ENCODE results near the gene NCMAP.
A peak's percentile ranks its signal among the peaks of the same experiment; 100 is the strongest.

NCMAP gene

GRCh38 chr1:24551290-24551959 lies 4.5 kb upstream of the NCMAP start:
- no peaks in the 10 kb centered on the region for H3K79me2 ChIP-seq (ENCODE audit: insufficient read depth, low read length)
- H2AFZ ChIP-seq (ENCODE audit: low read length): no peak overlapping the region
- H3K4me3 ChIP-seq (ENCODE audit: low read depth, low read length, poor library complexity, severe bottlenecking): no peak overlapping the region
- H3K27ac ChIP-seq (ENCODE audit: low read depth, low read length, poor library complexity, severe bottlenecking): no peak overlapping the region
- no peaks in the 10 kb centered on the region for H3K9me2 ChIP-seq (ENCODE audit: low read depth, low read length)
- peaks cover 4% of the 10 kb centered on the region for H3K4me1 ChIP-seq (ENCODE audit: insufficient read depth, low read length, severe bottlenecking)
- peak overlapping the region; percentile 18; the same call in 1 of the 2 replicates for H3K4me2 ChIP-seq (ENCODE audit: low read length)
- no peak overlapping the region for H3K9ac ChIP-seq (ENCODE audit: low read length)
- H3F3A ChIP-seq (ENCODE audit: insufficient read depth, low read length): no peaks in the 10 kb centered on the region
- no peaks in the 10 kb centered on the region for H3K36me3 ChIP-seq (ENCODE audit: insufficient read depth, low read length)
- no peaks in the 10 kb centered on the region for H3K9me3 ChIP-seq (ENCODE audit: low read length)
- TF ChIP-seq EZH2 (IDR thresholded peaks at IDR 0.05; ENCODE audit: borderline replicate concordance, low read length): no peak
- TF ChIP-seq, protein P1, sequence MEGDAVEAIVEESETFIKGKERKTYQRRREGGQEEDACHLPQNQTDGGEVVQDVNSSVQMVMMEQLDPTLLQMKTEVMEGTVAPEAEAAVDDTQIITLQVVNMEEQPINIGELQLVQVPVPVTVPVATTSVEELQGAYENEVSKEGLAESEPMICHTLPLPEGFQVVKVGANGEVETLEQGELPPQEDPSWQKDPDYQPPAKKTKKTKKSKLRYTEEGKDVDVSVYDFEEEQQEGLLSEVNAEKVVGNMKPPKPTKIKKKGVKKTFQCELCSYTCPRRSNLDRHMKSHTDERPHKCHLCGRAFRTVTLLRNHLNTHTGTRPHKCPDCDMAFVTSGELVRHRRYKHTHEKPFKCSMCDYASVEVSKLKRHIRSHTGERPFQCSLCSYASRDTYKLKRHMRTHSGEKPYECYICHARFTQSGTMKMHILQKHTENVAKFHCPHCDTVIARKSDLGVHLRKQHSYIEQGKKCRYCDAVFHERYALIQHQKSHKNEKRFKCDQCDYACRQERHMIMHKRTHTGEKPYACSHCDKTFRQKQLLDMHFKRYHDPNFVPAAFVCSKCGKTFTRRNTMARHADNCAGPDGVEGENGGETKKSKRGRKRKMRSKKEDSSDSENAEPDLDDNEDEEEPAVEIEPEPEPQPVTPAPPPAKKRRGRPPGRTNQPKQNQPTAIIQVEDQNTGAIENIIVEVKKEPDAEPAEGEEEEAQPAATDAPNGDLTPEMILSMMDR (IDR thresholded peaks at IDR 0.05; ENCODE audit: low read length): no peak
- no peaks in the 10 kb centered on the region for H4K20me1 ChIP-seq (ENCODE audit: insufficient read depth, low read length)
- peaks cover 3% of the 10 kb centered on the region; the same call in 1 of the 2 replicates for H3K27me3 ChIP-seq (ENCODE audit: insufficient read depth, low read length)

DNA sequence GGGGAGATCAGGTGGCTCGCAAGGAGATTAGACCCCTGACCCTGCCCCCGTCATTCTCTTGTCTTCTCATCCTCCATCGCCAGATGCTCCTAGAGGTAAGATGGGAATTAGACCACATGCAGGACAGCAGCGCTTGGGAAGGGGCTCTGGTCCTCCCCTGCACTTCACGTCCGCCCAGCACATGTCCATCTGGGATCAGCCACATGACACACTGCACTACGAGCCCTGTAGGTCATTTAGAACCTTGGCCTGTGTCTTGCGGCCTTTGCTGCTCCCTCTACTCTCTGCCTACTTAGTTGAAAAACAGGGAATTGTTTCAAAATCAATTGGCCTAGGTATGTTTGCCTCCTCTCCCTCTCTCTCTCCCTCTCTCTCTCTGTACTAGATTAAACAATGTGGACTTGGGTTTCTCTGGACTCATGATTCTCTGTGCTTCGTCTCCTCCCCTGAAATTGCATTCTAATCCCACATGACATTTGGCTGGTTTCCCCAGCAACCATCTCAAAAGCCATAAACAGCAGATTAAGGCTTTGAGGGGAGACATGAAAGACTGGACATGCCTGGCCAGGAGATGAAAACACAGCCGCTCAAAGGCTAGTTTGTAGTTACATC lies 3.8 kb upstream of the NCMAP start:
- Histone ChIP-seq H3K27me3 (ENCODE audit: insufficient read depth, low read length) (peaks cover 3% of the 10 kb centered on the region; the same call in 1 of the 2 replicates), H3K9ac (ENCODE audit: low read length) (no peak overlapping the region), H3K9me2 (ENCODE audit: low read depth, low read length) (no peaks in the 10 kb centered on the region), H3K4me2 (ENCODE audit: low read length) (peak overlapping the region; percentile 18; the same call in 1 of the 2 replicates), H4K20me1 (ENCODE audit: insufficient read depth, low read length) (no peaks in the 10 kb centered on the region), H2AFZ (ENCODE audit: low read length) (no peak overlapping the region), H3F3A (ENCODE audit: insufficient read depth, low read length) (no peaks in the 10 kb centered on the region), H3K79me2 (ENCODE audit: insufficient read depth, low read length) (no peaks in the 10 kb centered on the region), H3K4me3 (ENCODE audit: low read depth, low read length, poor library complexity, severe bottlenecking) (no peak overlapping the region), H3K4me1 (ENCODE audit: insufficient read depth, low read length, severe bottlenecking) (peaks cover 4% of the 10 kb centered on the region), H3K9me3 (ENCODE audit: low read length) (no peaks in the 10 kb centered on the region), H3K27ac (ENCODE audit: low read depth, low read length, poor library complexity, severe bottlenecking) (no peak overlapping the region), H3K36me3 (ENCODE audit: insufficient read depth, low read length) (no peaks in the 10 kb centered on the region)
- no peak for TF ChIP-seq EZH2 (IDR thresholded peaks at IDR 0.05; ENCODE audit: borderline replicate concordance, low read length)
- TF ChIP-seq, protein P1 (IDR thresholded peaks at IDR 0.05; ENCODE audit: low read length): no peak

DNA sequence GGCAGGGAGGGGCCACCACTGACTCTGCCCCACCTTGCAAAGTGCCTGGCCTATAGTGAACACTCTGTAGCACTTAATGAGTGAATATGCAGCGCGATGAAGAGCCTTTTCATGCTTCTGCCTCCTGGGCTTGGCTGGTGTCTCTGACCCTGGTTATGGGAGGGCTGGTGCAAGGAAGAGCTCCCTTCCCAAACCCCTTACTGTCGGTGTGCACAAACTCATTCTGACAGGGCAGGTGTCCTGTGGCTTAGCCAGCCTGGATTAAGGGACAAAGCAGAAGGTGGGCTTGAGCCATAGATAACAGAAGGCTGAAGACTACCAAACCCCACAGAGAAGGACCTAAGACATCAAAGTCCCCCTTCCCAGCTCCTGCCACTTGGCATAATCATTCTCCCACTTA lies 2.0 kb upstream of the NCMAP start:
- no peaks in the 10 kb centered on the region for H3K9me2 ChIP-seq (ENCODE audit: low read depth, low read length)
- H3K4me2 ChIP-seq (ENCODE audit: low read length): no peak overlapping the region
- H2AFZ ChIP-seq (ENCODE audit: low read length): no peak overlapping the region
- H3K36me3 ChIP-seq (ENCODE audit: insufficient read depth, low read length): no peaks in the 10 kb centered on the region
- no peak overlapping the region for H3K27ac ChIP-seq (ENCODE audit: low read depth, low read length, poor library complexity, severe bottlenecking)
- H3K9ac ChIP-seq (ENCODE audit: low read length): no peak overlapping the region
- no peaks in the 10 kb centered on the region for H4K20me1 ChIP-seq (ENCODE audit: insufficient read depth, low read length)
- TF ChIP-seq, protein P1 (IDR thresholded peaks at IDR 0.05; ENCODE audit: low read length): no peak
- TF ChIP-seq EZH2 (IDR thresholded peaks at IDR 0.05; ENCODE audit: borderline replicate concordance, low read length): no peak
- no peaks in the 10 kb centered on the region for H3K9me3 ChIP-seq (ENCODE audit: low read length)
- H3K79me2 ChIP-seq (ENCODE audit: insufficient read depth, low read length): no peaks in the 10 kb centered on the region
- H3K4me3 ChIP-seq (ENCODE audit: low read depth, low read length, poor library complexity, severe bottlenecking): no peak overlapping the region
- H3F3A ChIP-seq (ENCODE audit: insufficient read depth, low read length): no peaks in the 10 kb centered on the region
- peaks cover 10% of the 10 kb centered on the region for H3K4me1 ChIP-seq (ENCODE audit: insufficient read depth, low read length, severe bottlenecking)
- peaks cover 3% of the 10 kb centered on the region; the same call in 1 of the 2 replicates for H3K27me3 ChIP-seq (ENCODE audit: insufficient read depth, low read length)
